Endothelial cell of umbilical vein (primary cell): ENCODE results near the gene IQSEC3. TPM values are rescaled to one million over a fixed set of nuclear protein-coding genes. Genes with fewer than 3 reads are reported as not detected.
"Not testable (repeated sequence)": the region's sequence is repeated elsewhere in the genome, so short reads cannot be mapped to it uniquely, and the experiment has no call there.

Source experiments
- BruUV-seq: library from RNA; stranded (reverse); fragments of 400-500 nt; replicated peaks from 2 replicates; lab custom pipeline; 2021; lab: Mats Ljungman, UMichigan
- CTCF ChIA-PET: fragments of 300-600, 350-600 bp; sonication (Branson Sonifier 250); formaldehyde crosslinking; loops from one replicate; lab custom pipeline; 2021; ENCODE audit warnings: antibody characterized with exemption, inconsistent platforms; lab: Charles Lee
- POLR2A ChIA-PET: fragments of 300-600, 350-600 bp; sonication (Branson Sonifier 250); formaldehyde crosslinking; loops from one replicate; lab custom pipeline; 2021; ENCODE audit warnings: antibody characterized with exemption, inconsistent platforms; lab: Charles Lee
- DNase-seq: peaks from one replicate; pipeline ENCODE4 v3.0.0-alpha.2; 2011; ENCODE audit warnings: low read depth, low spot score
- FAIRE-seq: peaks from 2 replicates; lab custom pipeline; 2011; peaks lifted over from hg19 to GRCh38; lab: Jason Lieb, UNC
- H2AFZ ChIP-seq: 2 replicates; pipeline ENCODE4 v1.6.0; 2012; ENCODE audit warnings: low read depth, low read length, control low read depth, inconsistent platforms
- H3K27ac ChIP-seq: 2 replicates; pipeline ENCODE4 v1.5.1; 2011; ENCODE audit warnings: low read depth, mild to moderate bottlenecking, control low read depth, low read length, moderate library complexity; ENCODE audit not compliant: insufficient read depth
- H3K27me3 ChIP-seq, 2 experiments: 2 replicates each; pipeline versions ENCODE4 v1.6.0 to v1.6.1; 2011; ENCODE audit warnings: low read length in 2 of 2, mixed read lengths in 1 of 2; ENCODE audit not compliant: control insufficient read depth in 2 of 2, insufficient read depth in 2 of 2
- H3K36me3 ChIP-seq, 2 experiments: 2 replicates in 1 of 2; 3 replicates in 1 of 2; pipeline ENCODE4 v1.5.1; 2011; ENCODE audit warnings: low read length in 2 of 2, mild to moderate bottlenecking in 1 of 2, moderate library complexity in 1 of 2; ENCODE audit not compliant: control insufficient read depth in 2 of 2, insufficient read depth in 2 of 2; ENCODE audit errors: extremely low read depth in 1 of 2
- H3K4me1 ChIP-seq: 3 replicates; pipeline ENCODE4 v1.5.1; 2011; ENCODE audit warnings: mild to moderate bottlenecking, low read length; ENCODE audit not compliant: control insufficient read depth, insufficient read depth; ENCODE audit errors: extremely low read depth
- H3K4me2 ChIP-seq: 2 replicates; pipeline ENCODE4 v1.6.1; 2011; ENCODE audit warnings: low read length, control low read depth, mixed read lengths; ENCODE audit not compliant: insufficient read depth
- H3K4me3 ChIP-seq, 3 experiments: fragments of 200-600 bp in 1 of 3; sonication (generic), shearing (Covaris generic) in 1 of 3; replicated peaks in 1 of 3; 2 replicates each; pipeline ENCODE4 v1.5.1; 2011 to 2016; ENCODE audit warnings: control low read depth in 3 of 3, low read length in 3 of 3, mild to moderate bottlenecking in 2 of 3, inconsistent platforms in 1 of 3, low read depth in 1 of 3, moderate library complexity in 1 of 3; ENCODE audit not compliant: insufficient read depth in 1 of 3
- H3K79me2 ChIP-seq: 2 replicates; pipeline ENCODE4 v1.6.0; 2012; ENCODE audit warnings: low read length, inconsistent platforms; ENCODE audit not compliant: control insufficient read depth, insufficient read depth
- H3K9ac ChIP-seq: replicated peaks from 2 replicates; pipeline ENCODE3; 2011; ENCODE audit warnings: low read length, control low read depth; ENCODE audit not compliant: insufficient read depth; ENCODE audit errors: extremely low read depth
- H3K9me1 ChIP-seq: replicated peaks from 3 replicates; pipeline ENCODE4 v1.6.0; 2011; ENCODE audit warnings: mild to moderate bottlenecking, low read length; ENCODE audit not compliant: control insufficient read depth, insufficient read depth; ENCODE audit errors: extremely low read depth
- H3K9me3 ChIP-seq: replicated peaks from 2 replicates; pipeline ENCODE4 v1.5.1; 2012; ENCODE audit warnings: low read length, inconsistent platforms; ENCODE audit not compliant: control insufficient read depth, insufficient read depth
- H4K20me1 ChIP-seq: replicated peaks from 2 replicates; pipeline ENCODE3; 2011; ENCODE audit warnings: mild to moderate bottlenecking, low read length; ENCODE audit not compliant: control insufficient read depth, insufficient read depth; ENCODE audit errors: extremely low read depth
- EZH2 ChIP-seq: IDR thresholded peaks from 2 replicates; pipeline ENCODE4 v1.6.1; 2012; ENCODE audit warnings: borderline replicate concordance, low read depth, mild to moderate bottlenecking, moderate library complexity, low read length, inconsistent platforms; ENCODE audit not compliant: severe bottlenecking
- MAX ChIP-seq: IDR thresholded peaks from 2 replicates; pipeline ENCODE4 v1.6.1; 2011; ENCODE audit not compliant: insufficient read depth, insufficient read length
- POLR2AphosphoS5 ChIP-seq: IDR thresholded peaks from 2 replicates; pipeline ENCODE4 v1.6.1; 2012; ENCODE audit warnings: low read depth, mild to moderate bottlenecking, control low read depth, low read length, moderate library complexity; ENCODE audit not compliant: insufficient read depth
- dilution Hi-C: fragments of 300-500 bp; cut with MboI; formaldehyde crosslinking; loops from one replicate; pipeline ENCODE4 v1.15.0; 2019; ENCODE audit warnings: low sequenced_read_pairs; ENCODE audit not compliant: extremely low pct_ligation_motif_present
- intact Hi-C: fragments of 100-400 bp; cut with micrococcal nuclease; formaldehyde crosslinking; loops from one replicate; pipeline ENCODE4 v1.10.0; 2022
- polyA plus RNA-seq, 4 experiments: library from polyadenylated mRNA; depleted of rRNA in 3 of 4; stranded (reverse) in 3 of 4; unstranded in 1 of 4; fragments of >200 nt; gene quantifications; 2 replicates each; pipeline versions ENCODE4 v1.2.1 to v1.2.3, GENCODE V29; 2011 to 2012; ENCODE audit warnings: missing spikeins in 1 of 4
- total RNA-seq: library from RNA; stranded (reverse); gene quantifications from 2 replicates; pipeline ENCODE4 v1.2.3, GENCODE V29; 2021
- TF ChIP-seq, protein P1 (sequence below), 2 donors: IDR thresholded peaks; 1 replicate in 1 of 2; 2 replicates in 1 of 2; pipeline ENCODE4 v1.5.1; 2011; ENCODE audit warnings: low read length in 2 of 2, mild to moderate bottlenecking in 2 of 2, moderate library complexity in 2 of 2, control low read depth in 1 of 2, inconsistent platforms in 1 of 2, low read depth in 1 of 2; ENCODE audit not compliant: insufficient read depth in 1 of 2; ENCODE audit errors: extremely low read depth in 1 of 2

Gene IQSEC3
- total and polyA plus RNA-seq, 2 donors (not counting 3 experiments of a cell fraction or from before 2014, with no cell fraction given): not detected

GRCh38 chr12:187986-188909 lies 121.7 kb downstream of the IQSEC3 start:
- H4K20me1 ChIP-seq, H3K79me2 ChIP-seq, BruUV-seq, H3K27me3 ChIP-seq, H3K9me3 ChIP-seq, H3K4me1 ChIP-seq, H3K4me2 ChIP-seq, H3K36me3 ChIP-seq, DNase-seq, H3K9ac ChIP-seq, H3K9me1 ChIP-seq, H3K27ac ChIP-seq, intact Hi-C loops, POLR2A ChIA-PET, dilution Hi-C loops, FAIRE-seq: not testable (repeated sequence)
- CTCF ChIA-PET: interaction anchor here (0.7 to 1.5 kb wide), 3 partner anchors 9 to 22 kb away, joined by 3 to 7 read pairs (median 3); no protein-coding TSS in a partner anchor
- peak overlapping the region in 1 of 3 experiments; percentile 31 for H3K4me3 ChIP-seq
- H2AFZ ChIP-seq: peak overlapping the region; percentile 93
- peak; percentile 4 for TF ChIP-seq EZH2

GRCh38 chr12:188910-189621 lies 122.5 kb downstream of the IQSEC3 start:
- Histone ChIP-seq H3K4me2 (no peak overlapping the region), H4K20me1 (no peaks in the 10 kb centered on the region), H3K9ac (no peak overlapping the region), H3K9me3 (no peaks in the 10 kb centered on the region), H3K9me1 (no peaks in the 10 kb centered on the region), H2AFZ (peak overlapping the region; percentile 93), H3K4me3 (peak overlapping the region in 2 of 3 experiments; percentile 9 to 31), H3K4me1 (peaks cover 2% of the 10 kb centered on the region), H3K27me3 (no peaks in the 10 kb centered on the region), H3K79me2 (no peaks in the 10 kb centered on the region), H3K36me3 (no peaks in the 10 kb centered on the region), H3K27ac (no peak overlapping the region)
- dilution Hi-C loops: no loop called here
- FAIRE-seq: peak; percentile 62
- ChIA-PET POLR2A (no interaction called here), CTCF (interaction anchor here (0.7 to 1.5 kb wide), 4 partner anchors 9 to 21 kb away, joined by 3 to 7 read pairs (median 3); no protein-coding TSS in a partner anchor)
- TF ChIP-seq EZH2 (peak; percentile 16), POLR2AphosphoS5 (no peak), MAX (no peak)
- TF ChIP-seq, protein P1, sequence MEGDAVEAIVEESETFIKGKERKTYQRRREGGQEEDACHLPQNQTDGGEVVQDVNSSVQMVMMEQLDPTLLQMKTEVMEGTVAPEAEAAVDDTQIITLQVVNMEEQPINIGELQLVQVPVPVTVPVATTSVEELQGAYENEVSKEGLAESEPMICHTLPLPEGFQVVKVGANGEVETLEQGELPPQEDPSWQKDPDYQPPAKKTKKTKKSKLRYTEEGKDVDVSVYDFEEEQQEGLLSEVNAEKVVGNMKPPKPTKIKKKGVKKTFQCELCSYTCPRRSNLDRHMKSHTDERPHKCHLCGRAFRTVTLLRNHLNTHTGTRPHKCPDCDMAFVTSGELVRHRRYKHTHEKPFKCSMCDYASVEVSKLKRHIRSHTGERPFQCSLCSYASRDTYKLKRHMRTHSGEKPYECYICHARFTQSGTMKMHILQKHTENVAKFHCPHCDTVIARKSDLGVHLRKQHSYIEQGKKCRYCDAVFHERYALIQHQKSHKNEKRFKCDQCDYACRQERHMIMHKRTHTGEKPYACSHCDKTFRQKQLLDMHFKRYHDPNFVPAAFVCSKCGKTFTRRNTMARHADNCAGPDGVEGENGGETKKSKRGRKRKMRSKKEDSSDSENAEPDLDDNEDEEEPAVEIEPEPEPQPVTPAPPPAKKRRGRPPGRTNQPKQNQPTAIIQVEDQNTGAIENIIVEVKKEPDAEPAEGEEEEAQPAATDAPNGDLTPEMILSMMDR (IDR thresholded peaks at IDR 0.05; ENCODE audit: extremely low read depth in 1 of 2, insufficient read depth in 1 of 2, low read depth in 1 of 2, low read length in 2 of 2): peak; percentile 75
- intact Hi-C loops: no loop called here
- DNase-seq: peak; percentile 36
- BruUV-seq: no TSS peak
